H1 (cell line): Measurements from ENCODE around the gene ARHGAP26. TPM values are rescaled to one million over a fixed set of nuclear protein-coding genes. Genes with fewer than 3 reads are reported as not detected.

Experiments
- CTCF ChIA-PET: fragments of 300-600 bp; sonication (Branson Sonifier 250); formaldehyde crosslinking; loops from one replicate; lab custom pipeline; 2021; ENCODE audit not compliant: partially characterized antibody; lab: Charles Lee
- POLR2A ChIA-PET: fragments of 300-600 bp; sonication (Branson Sonifier 250); formaldehyde crosslinking; loops from one replicate; lab custom pipeline; 2021; ENCODE audit warnings: inconsistent platforms; ENCODE audit not compliant: partially characterized antibody; lab: Charles Lee
- DNase-seq, 2 experiments: peaks; one replicate each; pipeline versions ENCODE4 v3.0.0 to v3.0.0-alpha.2; 2010 to 2022; ENCODE audit warnings: low spot score in 2 of 2, low read depth in 1 of 2, mixed read lengths in 1 of 2
- FAIRE-seq: peaks from 2 replicates; lab custom pipeline; 2011; peaks lifted over from hg19 to GRCh38; lab: Jason Lieb, UNC
- H2AFZ ChIP-seq: 2 replicates; pipeline ENCODE4 v1.8.1; 2012; ENCODE audit warnings: low read length, inconsistent platforms
- H2AK5ac ChIP-seq: 2 replicates; pipeline ENCODE4 v1.6.1; 2013; ENCODE audit warnings: low read depth, low read length
- H2BK120ac ChIP-seq: replicated peaks from 2 replicates; pipeline ENCODE3; 2013; ENCODE audit warnings: low read depth, low read length, inconsistent platforms
- H2BK12ac ChIP-seq: 2 replicates; pipeline ENCODE4 v1.6.1; 2013; ENCODE audit warnings: low read depth, low read length
- H2BK15ac ChIP-seq: 2 replicates; pipeline ENCODE4 v1.6.1; 2013; ENCODE audit warnings: low read length
- H2BK20ac ChIP-seq: 2 replicates; pipeline ENCODE4 v1.6.1; 2013; ENCODE audit warnings: low read length
- H2BK5ac ChIP-seq: 2 replicates; pipeline ENCODE4 v1.6.1; 2013; ENCODE audit warnings: low read depth, low read length
- H3K14ac ChIP-seq: 2 replicates; pipeline ENCODE4 v1.6.1; 2013; ENCODE audit warnings: inconsistent platforms; ENCODE audit not compliant: insufficient read length
- H3K18ac ChIP-seq: 2 replicates; pipeline ENCODE4 v1.6.1; 2013; ENCODE audit warnings: low read length; ENCODE audit errors: extremely low read depth
- H3K23ac ChIP-seq: 2 replicates; pipeline ENCODE4 v1.6.1; 2013; ENCODE audit warnings: inconsistent platforms; ENCODE audit not compliant: insufficient read length
- H3K23me2 ChIP-seq: 2 replicates; pipeline ENCODE4 v1.6.1; 2013; ENCODE audit warnings: low read depth, low read length
- H3K27ac ChIP-seq: 2 replicates; pipeline ENCODE4 v1.6.1; 2011; ENCODE audit warnings: low read depth, low read length, inconsistent platforms
- H3K27me3 ChIP-seq, 4 experiments: replicated peaks in 1 of 4; 1 replicate in 1 of 4; 2 replicates in 3 of 4; pipeline versions ENCODE4 v1.6.1 to v1.8.1; 2011 to 2013; ENCODE audit warnings: low read length in 3 of 4, mild to moderate bottlenecking in 3 of 4, inconsistent platforms in 2 of 4, mixed read lengths in 2 of 4, moderate library complexity in 1 of 4; ENCODE audit not compliant: control insufficient read depth in 3 of 4, insufficient read depth in 3 of 4; ENCODE audit errors: extremely low read depth in 1 of 4
- H3K36me3 ChIP-seq, 4 experiments: 2 replicates each; pipeline versions ENCODE4 v1.6.1 to v1.8.1; 2011 to 2013; ENCODE audit warnings: mild to moderate bottlenecking in 4 of 4, low read length in 3 of 4, moderate library complexity in 2 of 4, control low read depth in 1 of 4, inconsistent platforms in 1 of 4; ENCODE audit not compliant: insufficient read depth in 4 of 4, control insufficient read depth in 2 of 4
- H3K4ac ChIP-seq: replicated peaks from 2 replicates; pipeline ENCODE3; 2013; ENCODE audit warnings: low read length, low read depth, mixed read lengths, inconsistent platforms; ENCODE audit not compliant: insufficient read length
- H3K4me1 ChIP-seq, 4 experiments: replicated peaks in 1 of 4; 1 replicate in 1 of 4; 2 replicates in 3 of 4; pipeline versions ENCODE4 v1.6.1 to v1.8.1; 2011 to 2013; ENCODE audit warnings: low read length in 3 of 4, inconsistent platforms in 2 of 4, mixed read lengths in 1 of 4; ENCODE audit not compliant: insufficient read depth in 4 of 4, control insufficient read depth in 3 of 4
- H3K4me2 ChIP-seq, 2 experiments: 2 replicates each; pipeline versions ENCODE4 v1.6.1 to v1.8.1; 2011 to 2013; ENCODE audit warnings: low read depth in 2 of 2, low read length in 2 of 2, control low read depth in 1 of 2, inconsistent platforms in 1 of 2, mild to moderate bottlenecking in 1 of 2; ENCODE audit not compliant: insufficient read depth in 1 of 2
- H3K4me3 ChIP-seq, 4 experiments: fragments of 200-600, 300-600 bp in 1 of 4; sonication (generic), shearing (Covaris generic), sonication (Bioruptor Twin) in 1 of 4; 2 replicates each; pipeline versions ENCODE4 v1.5.1 to v1.8.1; 2011 to 2016; ENCODE audit warnings: low read length in 4 of 4, low read depth in 3 of 4, control low read depth in 2 of 4, inconsistent platforms in 2 of 4, mild to moderate bottlenecking in 2 of 4, mixed read lengths in 1 of 4, moderate library complexity in 1 of 4; ENCODE audit not compliant: insufficient read depth in 2 of 4; ENCODE audit errors: extremely low read depth in 1 of 4
- H3K56ac ChIP-seq: replicated peaks from 2 replicates; pipeline ENCODE3; 2013; ENCODE audit warnings: low read depth, mild to moderate bottlenecking, mixed read lengths, low read length, inconsistent platforms; ENCODE audit not compliant: insufficient read length
- H3K79me1 ChIP-seq: 2 replicates; pipeline ENCODE4 v1.6.1; 2013; ENCODE audit warnings: low read depth, low read length, control low read depth
- H3K79me2 ChIP-seq, 2 experiments: 2 replicates each; pipeline versions ENCODE4 v1.6.1 to v1.8.1; 2012 to 2013; ENCODE audit warnings: low read length in 2 of 2, mild to moderate bottlenecking in 2 of 2, inconsistent platforms in 1 of 2; ENCODE audit not compliant: insufficient read depth in 2 of 2, control insufficient read depth in 1 of 2
- H3K9ac ChIP-seq, 4 experiments: replicated peaks in 1 of 4; 1 replicate in 1 of 4; 2 replicates in 3 of 4; pipeline versions ENCODE4 v1.6.1 to v1.8.1; 2011 to 2013; ENCODE audit warnings: low read depth in 3 of 4, low read length in 3 of 4, control low read depth in 2 of 4, mild to moderate bottlenecking in 2 of 4, moderate library complexity in 2 of 4, inconsistent platforms in 1 of 4; ENCODE audit errors: extremely low read depth in 1 of 4
- H3K9me3 ChIP-seq, 2 experiments: 2 replicates each; pipeline versions ENCODE4 v1.6.1 to v1.8.1; 2012 to 2013; ENCODE audit warnings: mild to moderate bottlenecking in 2 of 2, moderate library complexity in 2 of 2, control low read depth in 1 of 2, inconsistent platforms in 1 of 2, low read depth in 1 of 2, low read length in 1 of 2, mixed read lengths in 1 of 2; ENCODE audit not compliant: insufficient read depth in 2 of 2
- H4K20me1 ChIP-seq, 2 experiments: replicated peaks in 1 of 2; 2 replicates each; pipeline versions ENCODE3 to v1.8.1; 2011 to 2013; ENCODE audit warnings: inconsistent platforms in 2 of 2, low read length in 2 of 2, mild to moderate bottlenecking in 1 of 2; ENCODE audit not compliant: insufficient read depth in 2 of 2, control insufficient read depth in 1 of 2
- H4K5ac ChIP-seq: 2 replicates; pipeline ENCODE4 v1.6.1; 2013; ENCODE audit warnings: low read length, low read depth, mixed read lengths, inconsistent platforms; ENCODE audit not compliant: insufficient read length
- H4K8ac ChIP-seq: 2 replicates; pipeline ENCODE4 v1.8.0; 2013; ENCODE audit warnings: mild to moderate bottlenecking, moderate library complexity, low read length, inconsistent platforms; ENCODE audit not compliant: insufficient read depth; ENCODE audit errors: extremely low read depth
- H4K91ac ChIP-seq: replicated peaks from 2 replicates; pipeline ENCODE3; 2013; ENCODE audit warnings: low read length, mixed read lengths, inconsistent platforms; ENCODE audit not compliant: insufficient read length
- BACH1 ChIP-seq: IDR thresholded peaks from 2 replicates; pipeline ENCODE4 v1.6.1; 2012; ENCODE audit warnings: low read length, improper control_type of control experiment
- CREB1 ChIP-seq: IDR thresholded peaks from 2 replicates; pipeline ENCODE4 v1.6.1; 2012; ENCODE audit warnings: inconsistent platforms
- GABPA ChIP-seq: IDR thresholded peaks from 2 replicates; pipeline ENCODE4 v1.6.1; 2011; ENCODE audit warnings: mild to moderate bottlenecking, low read length, moderate library complexity, borderline replicate concordance; ENCODE audit not compliant: insufficient read depth
- HDAC6 ChIP-seq: IDR thresholded peaks from one replicate; pipeline ENCODE4 v1.7.1; 2012; ENCODE audit warnings: low read depth, mild to moderate bottlenecking, inconsistent platforms, low read length, moderate library complexity
- JUND ChIP-seq: IDR thresholded peaks from 2 replicates; pipeline ENCODE4 v1.6.1; 2011; ENCODE audit warnings: mild to moderate bottlenecking, improper control_type of control experiment, low read length
- MAFK ChIP-seq: IDR thresholded peaks from 2 replicates; pipeline ENCODE4 v1.6.1; 2012; ENCODE audit warnings: low read depth, mild to moderate bottlenecking, improper control_type of control experiment, low read length
- POLR2AphosphoS5 ChIP-seq: IDR thresholded peaks from 2 replicates; pipeline ENCODE4 v1.6.1; 2011; ENCODE audit warnings: low read depth, low read length
- POU5F1 ChIP-seq: IDR thresholded peaks from 2 replicates; pipeline ENCODE4 v1.6.1; 2011; ENCODE audit warnings: low read depth, mild to moderate bottlenecking, low read length, moderate library complexity
- RAD21 ChIP-seq, 2 experiments: IDR thresholded peaks in 1 of 2; conservative IDR thresholded peaks in 1 of 2; 2 replicates each; pipeline ENCODE4 v1.6.1; 2011; ENCODE audit warnings: low read depth in 2 of 2, low read length in 2 of 2, improper control_type of control experiment in 1 of 2, inconsistent platforms in 1 of 2, mild to moderate bottlenecking in 1 of 2, moderate library complexity in 1 of 2
- RXRA ChIP-seq: IDR thresholded peaks from 2 replicates; pipeline ENCODE4 v1.6.1; 2011; ENCODE audit warnings: low read depth, mild to moderate bottlenecking, low read length, moderate library complexity; ENCODE audit not compliant: insufficient read depth
- SIRT6 ChIP-seq: IDR thresholded peaks from one replicate; pipeline ENCODE4 v1.7.1; 2012; ENCODE audit warnings: low read length, inconsistent platforms
- SP2 ChIP-seq: IDR thresholded peaks from 2 replicates; pipeline ENCODE4 v1.6.1; 2012; ENCODE audit warnings: mild to moderate bottlenecking, low read length, inconsistent platforms
- TCF12 ChIP-seq: IDR thresholded peaks from 2 replicates; pipeline ENCODE4 v1.6.1; 2011; ENCODE audit warnings: low read depth, mild to moderate bottlenecking, low read length
- ZNF274 ChIP-seq: IDR thresholded peaks from 2 replicates; pipeline ENCODE4 v1.7.0; 2012; ENCODE audit warnings: low read length, borderline replicate concordance; ENCODE audit errors: extremely low read depth
- WGBS, 2 experiments: shearing (Covaris generic) in 1 of 2; methylation state at CpG; one replicate each; pipeline versions ENCODE4 v1.1.6 to v1.1.7; 2013 to 2015; ENCODE audit warnings: low lambda C conversion rate in 2 of 2, mixed read lengths in 2 of 2, inconsistent platforms in 1 of 2, low coverage in 1 of 2, missing lambda C conversion rate in 1 of 2; ENCODE audit not compliant: insufficient replicate concordance in 2 of 2, insufficient coverage in 1 of 2, insufficient read length in 1 of 2; ENCODE audit errors: extremely low coverage in 1 of 2, missing lambda C conversion rate in 1 of 2; 5-methylcytosine and 5-hydroxymethylcytosine counted together
- polyA plus RNA-seq, 7 experiments: library from polyadenylated mRNA; depleted of rRNA in 3 of 7; stranded (reverse) in 5 of 7; unstranded in 2 of 7; fragments of >200 nt in 5 of 7; fragments of 200-250 nt in 2 of 7; gene quantifications; 1 replicate in 5 of 7; 2 replicates in 1 of 7; 4 replicates in 1 of 7; pipeline versions ENCODE4 v1.2.1 to v1.2.3, GENCODE V29; 2011 to 2013; ENCODE audit warnings: missing spikeins in 2 of 7, mixed read lengths in 2 of 7
- total RNA-seq: library from RNA; stranded (reverse); fragmentation: NEBNext Ultra II Directional; extraction: Animal tissue kit (Norgen Biotek cat#: 25700); gene quantifications from 2 replicates; pipeline ENCODE4 v1.2.1, GENCODE V29; 2021
- TF ChIP-seq, protein P1 (sequence below): IDR thresholded peaks from 2 replicates; pipeline ENCODE4 v1.6.1; 2011; ENCODE audit warnings: low read depth, mild to moderate bottlenecking, low read length; ENCODE audit not compliant: insufficient read depth

ARHGAP26 gene
- total and polyA plus RNA-seq, 2 of the 8 experiments (the other 6 are each of a cell fraction or from before 2014, with no cell fraction given), result 7.1 to 24.8 TPM

DNA sequence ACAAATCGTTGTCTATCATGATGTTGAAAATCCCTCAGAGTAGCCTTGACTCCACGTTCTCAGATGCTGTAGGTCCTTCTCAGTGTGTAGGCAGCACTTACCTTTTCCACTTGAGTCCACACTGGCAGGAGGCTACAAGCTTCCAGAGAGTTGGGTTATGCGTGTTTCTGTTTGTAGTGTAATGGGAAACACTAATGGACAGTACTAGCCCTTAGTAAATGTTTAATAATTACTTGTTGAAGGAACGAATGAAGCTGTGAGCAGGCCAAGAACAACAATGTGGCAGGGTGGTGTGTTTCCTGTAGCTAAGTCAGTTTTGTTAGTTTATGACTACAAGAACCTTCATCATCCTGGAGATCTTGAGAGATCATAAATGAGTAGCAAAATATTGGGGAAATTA, 83.5 kb downstream of the ARHGAP26 start:
- no peaks in the 10 kb centered on the region for H3K9me3 ChIP-seq
- H4K20me1 ChIP-seq, result no peaks in the 10 kb centered on the region
- H3K27ac ChIP-seq, result no peak overlapping the region
- no peaks in the 10 kb centered on the region for H3K36me3 ChIP-seq
- no peak overlapping the region for H3K56ac ChIP-seq
- no peak overlapping the region for H2AK5ac ChIP-seq
- H2AFZ ChIP-seq, result no peak overlapping the region
- DNase-seq (no peak), FAIRE-seq (no peak)
- H2BK12ac ChIP-seq, result no peak overlapping the region
- H3K4ac ChIP-seq, result no peak overlapping the region
- H3K27me3 ChIP-seq, result no peaks in the 10 kb centered on the region
- no peak overlapping the region for H2BK120ac ChIP-seq
- H3K14ac ChIP-seq, result no peak overlapping the region
- H2BK20ac ChIP-seq, result no peak overlapping the region
- no peak overlapping the region for H4K91ac ChIP-seq
- H3K4me2 ChIP-seq, result no peak overlapping the region
- peaks cover 3 to 18% (median 10%) of the 10 kb centered on the region in 4 experiments; a peak in 5 of 7 replicates for H3K4me1 ChIP-seq
- no peak overlapping the region for H3K23ac ChIP-seq
- no peak overlapping the region for H4K5ac ChIP-seq
- H3K18ac ChIP-seq, result no peak overlapping the region
- peaks cover 2% of the 10 kb centered on the region; the same call in 1 of the 2 replicates for H3K79me1 ChIP-seq
- TF ChIP-seq MAFK, result no peak
- TF ChIP-seq GABPA, result no peak
- no peak for TF ChIP-seq BACH1
- TF ChIP-seq SP2, result no peak
- TF ChIP-seq HDAC6, result no peak
- no peak for TF ChIP-seq POLR2AphosphoS5
- TF ChIP-seq RAD21 (IDR thresholded peaks at IDR 0.05 in 1 of 2, conservative IDR thresholded peaks at IDR 0.05 in 1 of 2; ENCODE audit: low read depth in 2 of 2, low read length in 2 of 2), result no peak
- TF ChIP-seq SIRT6, result no peak
- no peak for TF ChIP-seq TCF12
- TF ChIP-seq ZNF274, result no peak
- TF ChIP-seq, protein P1, sequence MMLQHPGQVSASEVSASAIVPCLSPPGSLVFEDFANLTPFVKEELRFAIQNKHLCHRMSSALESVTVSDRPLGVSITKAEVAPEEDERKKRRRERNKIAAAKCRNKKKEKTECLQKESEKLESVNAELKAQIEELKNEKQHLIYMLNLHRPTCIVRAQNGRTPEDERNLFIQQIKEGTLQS, result no peak
- no peak for TF ChIP-seq RXRA
- no peak for TF ChIP-seq POU5F1
- no peak for TF ChIP-seq JUND
- TF ChIP-seq CREB1, result no peak
- no peaks in the 10 kb centered on the region; the same call in 1 of the 2 replicates for H3K23me2 ChIP-seq
- no peak overlapping the region for H2BK5ac ChIP-seq
- no peak overlapping the region for H3K9ac ChIP-seq
- peaks cover 0 to 48% of the 10 kb centered on the region in 2 experiments; a peak in 2 of 4 replicates for H3K79me2 ChIP-seq
- ChIA-PET CTCF (interaction anchor here (0.8 to 2.2 kb wide), 17 partner anchors 8 to 141 kb away, joined by 3 to 13 read pairs (median 5); no protein-coding TSS in a partner anchor), POLR2A (no interaction called here)
- no peak overlapping the region for H3K4me3 ChIP-seq
- no peak overlapping the region for H4K8ac ChIP-seq
- H2BK15ac ChIP-seq, result no peak overlapping the region
- WGBS, 2 experiments, result 87% methylated on average over 4 of the region's 4 CpGs; no CpG with 5 or more reads in 1 of the 2 experiments
